HG02852 (cell line): ENCODE results near the gene DCST2.

ENCODE experiments used
- ATAC-seq: cut with Tn5 transposase; IDR thresholded peaks from one replicate; pipeline ENCODE4 v1.9.1; 2021; ENCODE audit warnings: mild to moderate bottlenecking, moderate library complexity; ENCODE audit not compliant: unreplicated experiment

The DCST2 gene

GRCh38 chr1:155070158-155070621 lies 36.6 kb upstream of the DCST2 start:
- no peak for ATAC-seq

- no peak for ATAC-seq
Measured at GRCh38 chr1:155069551-155070157, 36.1 kb upstream of the DCST2 start.

GRCh38 chr1:155068599-155068998 lies 35.0 kb upstream of the DCST2 start:
- ATAC-seq = no peak

GRCh38 chr1:155066777-155067176 lies 33.2 kb upstream of the DCST2 start:
- no peak for ATAC-seq

- no peak for ATAC-seq
Measured at GRCh38 chr1:155064832-155065429, 31.4 kb upstream of the DCST2 start.

GRCh38 chr1:155064111-155064831 lies 30.7 kb upstream of the DCST2 start:
- ATAC-seq = peak; percentile 9

- peak; percentile 79 for ATAC-seq
Measured at GRCh38 chr1:155063550-155064110, 30.0 kb upstream of the DCST2 start, which contains the start of gene EFNA4. Gene EFNA4, plus strand, starts transcription at chr1:155063740. Its CDS starts 84 bp downstream, at chr1:155063824.

- ATAC-seq = peak; percentile 13
Measured at GRCh38 chr1:155062702-155063411, 29.3 kb upstream of the DCST2 start.

- no peak for ATAC-seq
Measured at GRCh38 chr1:155062151-155062686, 28.6 kb upstream of the DCST2 start.

GRCh38 chr1:155061381-155062150 lies 28.0 kb upstream of the DCST2 start:
- ATAC-seq = no peak

- no peak for ATAC-seq
Measured at GRCh38 chr1:155060736-155061135, 27.2 kb upstream of the DCST2 start.

- no peak for ATAC-seq
Measured at GRCh38 chr1:155057788-155058211, 24.2 kb upstream of the DCST2 start.

- no peak for ATAC-seq
Measured at GRCh38 chr1:155057104-155057503, 23.5 kb upstream of the DCST2 start.

GRCh38 chr1:155053531-155054105 lies 20.0 kb upstream of the DCST2 start:
- ATAC-seq = no peak

- ATAC-seq = no peak
Measured at GRCh38 chr1:155052439-155053395, 19.1 kb upstream of the DCST2 start.

GRCh38 chr1:155051777-155052398 lies 18.3 kb upstream of the DCST2 start:
- peak; percentile 12 for ATAC-seq

GRCh38 chr1:155051342-155051776 lies 17.8 kb upstream of the DCST2 start:
- peak; percentile 17 for ATAC-seq
